ENCODE results near the gene DIPK1A.

Gene DIPK1A

GRCh38 chr1:92961896-92962752 is 862 bp upstream of the DIPK1A start (continued):
- no peak for TF ChIP-seq AEBP2 (tag by site-specific recombination; IDR thresholded peaks at IDR 0.05; ENCODE audit: borderline replicate concordance)
- no peak for TF ChIP-seq REPIN1 (tag by site-specific recombination; IDR thresholded peaks at IDR 0.05; ENCODE audit: low read depth)
- no peak for TF ChIP-seq ZNF174 (tag by site-specific recombination; IDR thresholded peaks at IDR 0.05)
- no peak for TF ChIP-seq ZNF19 (tag by site-specific recombination; IDR thresholded peaks at IDR 0.05; ENCODE audit: low read depth)
- peak; percentile 94 for TF ChIP-seq ZNF610 (tag by site-specific recombination; IDR thresholded peaks at IDR 0.05; ENCODE audit: borderline replicate concordance)
- no peak for TF ChIP-seq ZNF560 (tag by site-specific recombination; IDR thresholded peaks at IDR 0.05; ENCODE audit: borderline replicate concordance)
- no peak for TF ChIP-seq ZNF677 (tag by site-specific recombination; IDR thresholded peaks at IDR 0.05)
- TF ChIP-seq ZNF280D (tag by site-specific recombination; IDR thresholded peaks at IDR 0.05) = no peak
- TF ChIP-seq ZNF654 (tag by site-specific recombination; IDR thresholded peaks at IDR 0.05; ENCODE audit: low read depth) = no peak
- peak; percentile 86 for TF ChIP-seq ZBTB10 (tag by site-specific recombination; IDR thresholded peaks at IDR 0.05)
- TF ChIP-seq ZNF175 (tag by site-specific recombination; IDR thresholded peaks at IDR 0.05) = no peak
- TF ChIP-seq TRIM28 (IDR thresholded peaks at IDR 0.05; ENCODE audit: borderline replicate concordance, low read length) = no peak
- no peak for TF ChIP-seq ZNF202 (tag by site-specific recombination; IDR thresholded peaks at IDR 0.05; ENCODE audit: borderline replicate concordance)
- 0 out of 2 replicates have a peak, but pooled peaks have one; percentile 2 for TF ChIP-seq REST (tag by site-specific recombination; IDR thresholded peaks at IDR 0.05)
- TF ChIP-seq ZEB2 (tag by site-specific recombination; IDR thresholded peaks at IDR 0.05) = 0 out of 2 replicates have a peak, but pooled peaks have one; percentile 53
- TF ChIP-seq ZNF513 (tag by site-specific recombination; IDR thresholded peaks at IDR 0.05) = no peak
- 0 out of 2 replicates have a peak, but pooled peaks have one; percentile 18 for TF ChIP-seq ZBTB17 (tag by site-specific recombination; IDR thresholded peaks at IDR 0.05)
- TF ChIP-seq ZBTB48 (tag by site-specific recombination; IDR thresholded peaks at IDR 0.05) = peak; percentile 77
- no peak for TF ChIP-seq ZNF639 (tag by site-specific recombination; IDR thresholded peaks at IDR 0.05)
- peak; percentile 17; the same call in 1 of the 2 replicates for TF ChIP-seq ZNF660 (tag by site-specific recombination; IDR thresholded peaks at IDR 0.05)
- no peak for TF ChIP-seq ZNF391 (tag by site-specific recombination; IDR thresholded peaks at IDR 0.05; ENCODE audit: borderline replicate concordance, low read depth)
- TF ChIP-seq ZNF658 (tag by site-specific recombination; IDR thresholded peaks at IDR 0.05) = no peak
- no peak for TF ChIP-seq ZNF777 (tag by site-specific recombination; IDR thresholded peaks at IDR 0.05; ENCODE audit: borderline replicate concordance)
- no peak for TF ChIP-seq ZBTB7A (tag by site-specific recombination; IDR thresholded peaks at IDR 0.05; ENCODE audit: low read depth)
- TF ChIP-seq ZNF248 (tag by site-specific recombination; IDR thresholded peaks at IDR 0.05) = no peak

Data from HEK293 (cell line).